ENCODE results near the gene ANKRD6.

DNA sequence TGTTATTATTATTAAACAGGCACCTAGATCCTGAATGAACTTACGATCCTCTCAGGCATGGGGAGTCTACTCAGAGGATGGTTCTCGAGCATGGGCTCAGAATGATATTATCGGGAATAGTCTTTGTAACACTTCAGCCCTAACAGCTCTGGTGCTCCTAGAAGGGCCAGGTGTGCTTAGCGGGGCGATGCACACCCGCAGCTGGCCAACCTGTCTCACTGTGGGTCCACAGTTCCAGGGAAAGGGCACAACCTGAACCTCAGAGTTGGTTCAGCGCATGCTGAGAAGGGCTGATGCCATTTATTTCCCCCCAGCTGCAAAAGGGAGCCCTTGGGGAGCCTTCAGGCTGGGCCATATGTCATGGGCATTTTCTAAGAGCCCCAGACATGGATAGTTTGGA, 47.1 kb upstream of the ANKRD6 start:
- TF ChIP-seq CTCF (conservative IDR thresholded peaks at IDR 0.05; ENCODE audit: low read depth, low read length) (no peak), EZH2 (IDR thresholded peaks at IDR 0.05; ENCODE audit: borderline replicate concordance, low read depth, low read length, poor library complexity, severe bottlenecking) (no peak)

Data from A673 (cell line).